ENCODE measurements around the gene ADA. TPM values are rescaled to one million over a fixed set of nuclear protein-coding genes. Genes with fewer than 3 reads are reported as not detected.
"Not testable (repeated sequence)": the region's sequence is repeated elsewhere in the genome, so short reads cannot be mapped to it uniquely, and the experiment has no call there.

ADA gene
- total and polyA plus RNA-seq, 3 experiments from 2014 or later: 21.1 to 56.4 (median 21.3) TPM

DNA sequence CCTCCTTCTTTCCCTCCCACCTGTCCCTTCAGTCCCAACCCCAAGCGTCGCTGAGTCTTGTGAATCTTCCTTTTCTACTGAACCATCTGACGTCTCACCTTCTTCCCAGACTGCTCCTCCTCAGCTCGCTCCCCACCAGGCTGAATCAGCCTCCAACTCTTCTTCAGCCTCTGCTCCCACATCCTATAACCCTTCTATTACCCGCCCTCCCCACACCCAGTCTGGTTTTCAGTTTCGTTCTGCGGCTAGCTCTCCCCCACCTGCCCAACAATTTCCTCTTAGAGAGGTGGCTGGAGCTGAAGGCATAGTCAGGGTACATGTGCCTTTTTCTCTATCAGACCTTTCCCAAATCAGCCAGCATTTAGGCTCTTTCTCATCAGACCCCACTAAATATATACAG is 20.0 kb upstream of the ADA start:
- peaks cover 3 to 13% (median 11%) of the 10 kb centered on the region in 3 donors for H3K4me1 Mint-ChIP-seq
- H3K27me3 Mint-ChIP-seq; H3K9me3 Mint-ChIP-seq; H3K36me3 Mint-ChIP-seq; H3K27me3 ChIP-seq (ENCODE audit: insufficient read depth, low read length, poor library complexity, severe bottlenecking); H3K36me3 ChIP-seq (ENCODE audit: insufficient read depth, low read length); H3K9me3 ChIP-seq (ENCODE audit: low read length): not testable (repeated sequence)
- H3K4me3 Mint-ChIP-seq: peak overlapping the region in 5 of 7 donors; percentile 88 to 94 (median 89)
- H3K27ac Mint-ChIP-seq: peak overlapping the region in 2 of 8 donors; percentile 97 to 98
- ChIA-PET POLR2A (interaction anchor here (0.9 to 1.4 kb wide), 3 partner anchors 10 to 53 kb away, joined by 3 to 5 read pairs (median 3); no protein-coding TSS in a partner anchor), CTCF (interaction anchor here (0.9 to 2.9 kb wide), 5 partner anchors 10 to 439 kb away, joined by 3 to 24 read pairs (median 4); no protein-coding TSS in a partner anchor)
- peak overlapping the region; percentile 16 for H3K27ac ChIP-seq (ENCODE audit: low read depth, low read length)
- H3K4me1 ChIP-seq (ENCODE audit: insufficient read depth, low read length): peaks cover 15% of the 10 kb centered on the region
- DNase-seq: peak; percentile 33 to 82 (median 60)
- H3K4me3 ChIP-seq (ENCODE audit: low read length): peak overlapping the region; percentile 73

DNA sequence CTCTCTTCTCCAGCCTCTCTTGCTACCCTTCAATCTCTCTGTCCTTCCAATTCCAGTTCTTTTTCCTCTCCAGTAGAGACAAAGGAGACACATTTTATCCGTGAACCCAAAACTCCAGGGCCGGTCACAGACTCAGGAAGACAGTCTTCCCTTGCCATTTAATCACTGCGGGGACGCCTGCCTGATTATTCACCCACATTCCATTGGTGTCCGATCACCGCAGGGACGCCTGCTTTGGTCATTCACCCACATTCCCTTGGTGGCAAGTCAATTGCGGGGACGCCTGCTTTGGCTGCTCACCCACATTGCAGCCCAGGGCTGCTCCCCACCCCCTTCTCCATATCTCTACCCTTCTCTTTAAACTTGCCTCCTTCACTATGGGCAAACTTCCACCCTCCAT is 19.4 kb upstream of the ADA start:
- CTCF ChIA-PET; H3K27me3 ChIP-seq (ENCODE audit: insufficient read depth, low read length, poor library complexity, severe bottlenecking); H3K9me3 ChIP-seq (ENCODE audit: low read length); H3K36me3 ChIP-seq (ENCODE audit: insufficient read depth, low read length); H3K27ac ChIP-seq (ENCODE audit: low read depth, low read length); H3K9me3 Mint-ChIP-seq; POLR2A ChIA-PET; DNase-seq; H3K27me3 Mint-ChIP-seq: not testable (repeated sequence)
- Histone ChIP-seq H3K4me3 (ENCODE audit: low read length) (peak overlapping the region; percentile 73), H3K4me1 (ENCODE audit: insufficient read depth, low read length) (peaks cover 15% of the 10 kb centered on the region)
- Mint-ChIP-seq H3K4me1 (peaks cover 3 to 18% (median 17%) of the 10 kb centered on the region in 3 donors), H3K36me3 (peaks cover 4 to 13% (median 5%) of the 10 kb centered on the region in 3 donors), H3K4me3 (peak overlapping the region in 5 of 7 donors; percentile 88 to 94 (median 89)), H3K27ac (peak overlapping the region in 2 of 8 donors; percentile 97 to 98)

DNA sequence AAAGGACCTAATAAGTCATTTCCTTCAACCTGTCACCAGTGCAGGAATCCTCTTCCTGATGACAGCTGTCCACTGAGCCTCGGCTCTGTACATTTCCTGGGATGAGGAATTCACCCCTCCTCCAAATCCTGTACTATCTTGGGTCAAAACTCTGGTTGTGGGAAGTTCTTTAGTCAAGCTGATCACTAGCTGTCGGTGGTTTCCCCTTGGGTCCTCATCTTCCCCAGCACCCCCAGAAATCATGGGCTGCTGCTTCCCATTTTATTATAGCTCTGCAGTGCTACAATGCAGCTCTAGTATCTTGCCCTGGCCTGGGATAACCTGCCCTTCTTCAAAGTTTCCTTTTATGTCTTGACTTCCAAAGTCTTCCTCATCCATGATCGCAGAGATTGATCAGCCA is 14.6 kb upstream of the ADA start:
- H3K4me3 Mint-ChIP-seq: no peak overlapping the region
- peaks cover 0 to 2% of the 10 kb centered on the region in 2 donors for H3K27me3 Mint-ChIP-seq
- peaks cover 3 to 36% (median 27%) of the 10 kb centered on the region in 3 donors for H3K4me1 Mint-ChIP-seq
- POLR2A ChIA-PET: no interaction called here
- Histone ChIP-seq H3K4me3 (ENCODE audit: low read length) (no peak overlapping the region), H3K27ac (ENCODE audit: low read depth, low read length) (no peak overlapping the region), H3K9me3 (ENCODE audit: low read length) (no peaks in the 10 kb centered on the region), H3K27me3 (ENCODE audit: insufficient read depth, low read length, poor library complexity, severe bottlenecking) (no peaks in the 10 kb centered on the region), H3K4me1 (ENCODE audit: insufficient read depth, low read length) (peaks cover 8% of the 10 kb centered on the region), H3K36me3 (ENCODE audit: insufficient read depth, low read length) (no peaks in the 10 kb centered on the region)
- CTCF ChIA-PET: interaction anchor here (1.0 to 1.5 kb wide), 2 partner anchors 17 to 56 kb away, joined by 3 to 8 read pairs; no protein-coding TSS in a partner anchor
- peaks cover 5 to 36% (median 8%) of the 10 kb centered on the region in 3 donors for H3K36me3 Mint-ChIP-seq
- H3K27ac Mint-ChIP-seq: peak overlapping the region in 1 of 8 donors; percentile 8
- no peak for DNase-seq
- no peaks in the 10 kb centered on the region for H3K9me3 Mint-ChIP-seq

DNA sequence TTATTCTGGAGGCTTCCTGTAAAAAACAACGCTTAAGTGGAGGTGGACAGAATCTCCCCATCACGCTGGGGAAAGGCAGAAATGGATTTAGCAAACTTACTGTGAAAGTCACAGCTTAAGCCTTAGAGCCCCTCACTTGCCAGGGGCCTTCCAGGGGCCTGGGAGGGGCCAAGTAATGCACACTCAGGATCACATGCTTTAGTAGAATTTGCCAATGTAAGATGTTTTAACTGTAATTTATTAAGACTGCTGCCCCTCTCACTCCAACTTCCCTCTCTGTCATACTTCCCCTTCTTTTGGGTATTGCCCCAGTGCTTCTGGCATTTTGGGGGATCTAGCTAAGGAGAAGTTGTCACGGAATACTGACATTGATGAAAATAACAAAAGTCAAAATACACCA is 12.6 kb upstream of the ADA start:
- no peaks in the 10 kb centered on the region for H3K9me3 Mint-ChIP-seq
- no peak overlapping the region for H3K4me3 Mint-ChIP-seq
- no peak overlapping the region for H3K27ac Mint-ChIP-seq
- no peaks in the 10 kb centered on the region for H3K27me3 ChIP-seq (ENCODE audit: insufficient read depth, low read length, poor library complexity, severe bottlenecking)
- no peak overlapping the region for H3K4me3 ChIP-seq (ENCODE audit: low read length)
- H3K36me3 Mint-ChIP-seq: peaks cover 5 to 55% (median 8%) of the 10 kb centered on the region in 3 donors
- CTCF ChIA-PET: interaction anchor here (0.8 to 1.3 kb wide), 4 partner anchors 8 to 21 kb away, joined by 3 to 4 read pairs (median 3); no protein-coding TSS in a partner anchor
- no peaks in the 10 kb centered on the region for H3K27me3 Mint-ChIP-seq
- no peaks in the 10 kb centered on the region for H3K9me3 ChIP-seq (ENCODE audit: low read length)
- no peak for DNase-seq
- peaks cover 0 to 38% (median 28%) of the 10 kb centered on the region in 3 donors for H3K4me1 Mint-ChIP-seq
- H3K27ac ChIP-seq (ENCODE audit: low read depth, low read length): no peak overlapping the region
- no peaks in the 10 kb centered on the region for H3K4me1 ChIP-seq (ENCODE audit: insufficient read depth, low read length)
- POLR2A ChIA-PET: no interaction called here
- H3K36me3 ChIP-seq (ENCODE audit: insufficient read depth, low read length): no peaks in the 10 kb centered on the region

DNA sequence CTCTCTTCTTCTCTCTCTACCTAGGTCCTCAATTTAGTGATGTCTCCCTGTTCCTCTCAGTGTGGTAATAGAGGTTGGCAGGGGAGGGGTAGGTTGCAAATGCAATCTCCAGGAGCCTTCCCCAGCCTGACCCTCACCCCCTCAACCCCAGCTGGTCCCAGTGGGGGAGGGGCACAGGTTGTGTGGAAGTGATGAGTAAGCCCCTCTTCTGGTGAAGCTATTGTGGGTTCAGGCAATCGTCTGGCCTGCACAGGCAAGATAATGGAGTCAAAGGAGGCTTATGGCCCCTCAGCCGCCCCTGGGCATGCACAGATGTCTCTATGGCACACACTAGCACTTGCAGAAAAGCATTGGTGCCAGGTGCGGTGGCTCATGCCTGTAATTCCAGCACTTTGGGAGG is 10.8 kb upstream of the ADA start:
- no peak overlapping the region for H3K4me3 Mint-ChIP-seq
- Histone ChIP-seq H3K27me3 (ENCODE audit: insufficient read depth, low read length, poor library complexity, severe bottlenecking) (no peaks in the 10 kb centered on the region), H3K27ac (ENCODE audit: low read depth, low read length) (no peak overlapping the region), H3K9me3 (ENCODE audit: low read length) (no peaks in the 10 kb centered on the region), H3K36me3 (ENCODE audit: insufficient read depth, low read length) (no peaks in the 10 kb centered on the region), H3K4me3 (ENCODE audit: low read length) (no peak overlapping the region), H3K4me1 (ENCODE audit: insufficient read depth, low read length) (no peaks in the 10 kb centered on the region)
- peaks cover 13 to 70% (median 13%) of the 10 kb centered on the region in 3 donors for H3K36me3 Mint-ChIP-seq
- no peaks in the 10 kb centered on the region for H3K27me3 Mint-ChIP-seq
- ChIA-PET POLR2A (no interaction called here), CTCF (interaction anchor here (1.2 to 1.5 kb wide), 2 partner anchors 13 to 21 kb away, joined by 3 read pairs; no protein-coding TSS in a partner anchor)
- peak overlapping the region in 1 of 8 donors; percentile 75 for H3K27ac Mint-ChIP-seq
- H3K4me1 Mint-ChIP-seq: peaks cover 0 to 33% (median 22%) of the 10 kb centered on the region in 3 donors
- DNase-seq: no peak
- no peaks in the 10 kb centered on the region for H3K9me3 Mint-ChIP-seq

DNA sequence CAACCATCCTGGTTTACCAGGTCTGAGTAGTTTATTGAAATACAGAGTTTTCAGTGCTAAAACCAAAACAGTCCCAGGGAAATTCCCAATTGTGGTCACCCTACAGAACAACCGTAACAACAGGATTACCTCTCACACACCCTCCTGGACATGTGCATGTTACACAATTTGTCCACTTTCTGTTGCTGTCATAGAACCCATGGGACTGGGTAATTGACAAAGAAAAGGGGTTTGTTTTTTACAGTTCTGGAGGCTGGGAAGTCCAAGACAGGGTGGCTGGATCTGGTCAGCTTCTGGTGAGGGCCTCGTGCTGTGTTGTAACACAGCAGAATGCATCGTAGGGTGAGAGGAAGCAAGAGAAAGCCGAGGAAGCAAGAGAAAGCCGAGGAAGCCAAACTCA is 9.1 kb upstream of the ADA start:
- H3K4me1 Mint-ChIP-seq: peaks cover 0 to 25% (median 15%) of the 10 kb centered on the region in 3 donors
- Histone ChIP-seq H3K27me3 (ENCODE audit: insufficient read depth, low read length, poor library complexity, severe bottlenecking) (no peaks in the 10 kb centered on the region), H3K9me3 (ENCODE audit: low read length) (no peaks in the 10 kb centered on the region), H3K4me3 (ENCODE audit: low read length) (no peak overlapping the region), H3K36me3 (ENCODE audit: insufficient read depth, low read length) (no peaks in the 10 kb centered on the region), H3K4me1 (ENCODE audit: insufficient read depth, low read length) (no peaks in the 10 kb centered on the region), H3K27ac (ENCODE audit: low read depth, low read length) (no peak overlapping the region)
- ChIA-PET POLR2A (no interaction called here), CTCF (interaction anchor here (1.0 to 1.2 kb wide), 2 partner anchors 10 to 22 kb away, joined by 3 read pairs; no protein-coding TSS in a partner anchor)
- no peak for DNase-seq
- peak overlapping the region in 4 of 8 donors; percentile 28 to 61 (median 55) for H3K27ac Mint-ChIP-seq
- H3K9me3 Mint-ChIP-seq: no peaks in the 10 kb centered on the region
- no peak overlapping the region for H3K4me3 Mint-ChIP-seq
- H3K27me3 Mint-ChIP-seq: no peaks in the 10 kb centered on the region
- peaks cover 8 to 65% (median 9%) of the 10 kb centered on the region in 3 donors for H3K36me3 Mint-ChIP-seq

DNA sequence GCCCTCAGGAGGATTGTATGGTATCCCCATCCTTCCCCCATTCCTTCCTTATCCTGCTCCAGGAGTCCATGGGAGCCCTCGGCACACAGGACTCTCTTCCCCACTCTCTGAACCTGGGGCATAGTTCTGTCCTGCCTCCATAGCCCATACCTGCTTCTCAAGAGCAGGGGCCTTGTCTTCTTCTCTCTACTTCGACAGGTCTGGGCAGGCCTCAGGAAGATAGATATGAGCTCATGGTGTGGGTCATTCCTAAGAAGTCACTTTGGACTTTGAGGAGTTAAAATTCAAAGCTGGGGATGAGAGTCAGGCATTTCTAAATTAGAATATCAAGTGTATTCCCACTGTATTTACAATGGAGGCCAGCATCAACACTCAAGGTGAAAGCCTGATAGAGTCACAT is 8.4 kb upstream of the ADA start:
- Histone ChIP-seq H3K36me3 (ENCODE audit: insufficient read depth, low read length) (no peaks in the 10 kb centered on the region), H3K27ac (ENCODE audit: low read depth, low read length) (no peak overlapping the region), H3K4me3 (ENCODE audit: low read length) (no peak overlapping the region), H3K27me3 (ENCODE audit: insufficient read depth, low read length, poor library complexity, severe bottlenecking) (no peaks in the 10 kb centered on the region), H3K9me3 (ENCODE audit: low read length) (no peaks in the 10 kb centered on the region), H3K4me1 (ENCODE audit: insufficient read depth, low read length) (no peaks in the 10 kb centered on the region)
- DNase-seq: no peak
- ChIA-PET CTCF (interaction anchor here (1.0 kb wide), 1 partner anchor 9 kb away, joined by 3 read pairs; no protein-coding TSS in a partner anchor), POLR2A (no interaction called here)
- Mint-ChIP-seq H3K36me3 (peaks cover 8 to 65% (median 9%) of the 10 kb centered on the region in 3 donors), H3K27me3 (no peaks in the 10 kb centered on the region), H3K4me1 (peaks cover 0 to 22% (median 15%) of the 10 kb centered on the region in 3 donors), H3K4me3 (peak overlapping the region in 1 of 7 donors; percentile 32), H3K27ac (peak overlapping the region in 4 of 8 donors; percentile 12 to 89 (median 42)), H3K9me3 (no peaks in the 10 kb centered on the region)

DNA sequence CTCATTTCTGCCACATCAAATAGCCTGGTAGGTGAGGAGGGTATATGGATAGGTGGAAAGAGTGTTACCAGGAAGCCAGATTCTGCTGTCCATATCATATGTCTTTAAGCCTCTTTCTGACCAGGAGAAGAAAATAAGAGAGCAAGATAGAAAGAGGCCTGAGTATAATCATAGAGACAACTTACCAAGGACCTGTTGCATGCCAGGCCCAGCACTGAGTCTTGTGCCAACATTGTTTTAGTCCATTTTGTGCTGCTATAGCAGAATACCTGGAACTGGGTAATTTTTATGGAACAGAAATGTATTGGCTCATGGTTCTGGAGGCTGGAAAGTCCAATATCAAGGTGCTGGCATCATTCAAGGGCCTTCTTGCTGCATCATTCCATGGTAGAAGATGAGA is 7.3 kb upstream of the ADA start:
- Mint-ChIP-seq H3K36me3 (peaks cover 6 to 59% (median 9%) of the 10 kb centered on the region in 3 donors), H3K27me3 (no peaks in the 10 kb centered on the region), H3K27ac (peak overlapping the region in 2 of 8 donors; percentile 2 to 24), H3K4me1 (peaks cover 0 to 12% (median 6%) of the 10 kb centered on the region in 3 donors), H3K4me3 (no peak overlapping the region), H3K9me3 (no peaks in the 10 kb centered on the region)
- H3K27me3 ChIP-seq (ENCODE audit: insufficient read depth, low read length, poor library complexity, severe bottlenecking): no peaks in the 10 kb centered on the region
- no peak for DNase-seq
- no peak overlapping the region for H3K4me3 ChIP-seq (ENCODE audit: low read length)
- ChIA-PET CTCF (no interaction called here), POLR2A (no interaction called here)
- no peaks in the 10 kb centered on the region for H3K4me1 ChIP-seq (ENCODE audit: insufficient read depth, low read length)
- H3K36me3 ChIP-seq (ENCODE audit: insufficient read depth, low read length): no peaks in the 10 kb centered on the region
- H3K27ac ChIP-seq (ENCODE audit: low read depth, low read length): no peak overlapping the region
- H3K9me3 ChIP-seq (ENCODE audit: low read length): no peaks in the 10 kb centered on the region
